ENCODE measurements around the gene DHDH.

GRCh38 chr19:48968179-48968661 is 34.7 kb downstream of the DHDH start:
- TF ChIP-seq CTCF (IDR thresholded peaks at IDR 0.05) (no peak), POLR2A (IDR thresholded peaks at IDR 0.05) (no peak)

Measured in heart left ventricle (tissue), 13 donors.